Muscle of leg (tissue), 11 donors: ENCODE measurements around the gene LOXL4. TPM values are rescaled to one million over a fixed set of nuclear protein-coding genes. Genes with fewer than 3 reads are reported as not detected.

Source experiments
- DNase-seq: peaks from one replicate; pipeline ENCODE4 v3.0.0; 2013
- H3K27ac ChIP-seq: one replicate; pipeline ENCODE4 v1.5.1; 2013; ENCODE audit warnings: mild to moderate bottlenecking, low read length, control low read depth
- H3K27me3 ChIP-seq: one replicate; pipeline ENCODE4 v1.6.1; 2013; ENCODE audit warnings: low read length; ENCODE audit not compliant: control insufficient read depth, insufficient read depth
- H3K36me3 ChIP-seq: one replicate; pipeline ENCODE4 v1.6.1; 2013; ENCODE audit warnings: low read length; ENCODE audit not compliant: control insufficient read depth, insufficient read depth
- H3K4me1 ChIP-seq: one replicate; pipeline ENCODE4 v1.6.1; 2013; ENCODE audit warnings: low read length; ENCODE audit not compliant: control insufficient read depth, insufficient read depth
- H3K4me3 ChIP-seq: one replicate; pipeline ENCODE4 v1.5.1; 2013; ENCODE audit warnings: low read length, control low read depth
- H3K9me3 ChIP-seq: replicated peaks from 2 replicates; pipeline ENCODE4 v1.6.1; 2013; ENCODE audit warnings: low read depth, low read length; ENCODE audit not compliant: control insufficient read depth
- WGBS: methylation state at CpG from one replicate; pipeline ENCODE4 v1.1.5; 2013; ENCODE audit warnings: missing lambda C conversion rate; ENCODE audit not compliant: insufficient coverage; 5-methylcytosine and 5-hydroxymethylcytosine counted together
- polyA plus RNA-seq, 8 donors: library from polyadenylated mRNA; unstranded; fragments of 120-200 nt; gene quantifications; one replicate each; pipeline versions ENCODE4 v1.2.1 to v1.2.3, GENCODE V29; 2013; ENCODE audit warnings: inconsistent platforms in 1 of 8, low replicate concordance in 1 of 8; ENCODE audit not compliant: insufficient read length in 8 of 8, insufficient read depth in 1 of 8
- total RNA-seq: library from RNA; stranded (reverse); fragments of 120-200 nt; gene quantifications from one replicate; pipeline ENCODE4 v1.2.4, GENCODE V29; 2013

The LOXL4 gene
- total and polyA plus RNA-seq, 9 donors: 6.4 to 11.8 (median 9.3) TPM

- peak; percentile 22 for DNase-seq
- Histone ChIP-seq H3K4me3 (no peak overlapping the region), H3K27me3 (peaks cover 4% of the 10 kb centered on the region), H3K36me3 (no peaks in the 10 kb centered on the region), H3K9me3 (no peaks in the 10 kb centered on the region), H3K4me1 (peaks cover 26% of the 10 kb centered on the region), H3K27ac (no peak overlapping the region)
- 0% methylated on average over 1 of the region's 4 CpGs for WGBS
These were observed 27.4 kb upstream of the LOXL4 start for GRCh38 chr10:98295401-98295811.

DNA sequence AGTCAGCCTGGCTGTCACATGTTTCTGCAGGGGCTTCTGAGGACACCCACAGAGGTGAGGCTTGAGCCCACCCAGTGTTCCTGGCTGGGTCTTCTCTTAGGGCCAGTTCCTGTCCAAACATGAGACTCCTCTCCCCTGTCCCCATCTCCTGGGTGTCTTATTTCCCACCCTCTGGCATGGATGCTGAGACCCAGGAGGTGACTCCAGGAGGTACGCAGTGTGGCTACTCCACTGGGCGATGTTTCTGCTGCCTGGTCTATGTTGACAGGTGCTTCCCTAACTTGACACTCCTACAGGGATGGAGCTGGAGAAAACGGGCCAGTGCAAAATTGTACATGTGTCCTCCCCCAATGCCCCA lies 26.3 kb upstream of the LOXL4 start:
- 52% methylated on average over 3 of the region's 3 CpGs for WGBS
- Histone ChIP-seq H3K36me3 (no peaks in the 10 kb centered on the region), H3K27me3 (peaks cover 4% of the 10 kb centered on the region), H3K9me3 (no peaks in the 10 kb centered on the region), H3K4me3 (no peak overlapping the region), H3K4me1 (peaks cover 26% of the 10 kb centered on the region), H3K27ac (no peak overlapping the region)
- no peak for DNase-seq

DNA sequence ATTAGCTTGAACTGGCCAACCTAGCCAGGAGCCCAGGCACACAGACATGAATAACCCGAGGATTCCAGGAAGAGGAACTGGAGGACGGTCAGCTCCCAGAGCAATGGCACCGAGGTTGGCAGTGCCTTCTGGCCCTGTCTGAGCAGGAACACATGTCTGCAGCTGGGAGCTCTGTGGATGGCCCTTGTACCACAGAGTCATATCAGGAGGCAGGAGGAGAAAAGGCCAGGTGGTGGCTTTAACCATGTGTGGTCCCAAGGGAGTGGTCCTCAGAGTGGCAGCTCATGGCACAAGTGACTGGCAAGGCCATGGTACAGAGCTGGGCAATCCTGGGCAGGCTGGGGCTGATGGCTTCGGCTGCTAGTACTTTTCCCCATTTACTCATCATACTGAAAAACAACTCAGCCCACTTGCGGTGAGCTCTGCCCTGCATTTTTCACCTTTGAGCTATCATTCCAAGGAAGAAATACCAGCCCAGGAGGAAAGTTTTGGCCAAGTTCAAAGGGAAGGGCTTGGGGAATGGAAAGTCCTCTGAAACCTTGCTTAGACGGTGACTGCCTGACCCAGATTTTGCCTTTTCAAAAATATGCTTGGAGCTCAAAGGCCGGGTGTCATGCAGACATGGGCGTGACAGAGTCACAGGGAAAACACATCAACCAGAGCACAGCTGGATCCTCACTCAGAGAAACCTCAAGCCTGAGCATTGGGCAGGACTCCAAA lies 25.7 kb upstream of the LOXL4 start:
- H3K4me3 ChIP-seq: no peak overlapping the region
- peaks cover 26% of the 10 kb centered on the region for H3K4me1 ChIP-seq
- H3K9me3 ChIP-seq: no peaks in the 10 kb centered on the region
- H3K36me3 ChIP-seq: no peaks in the 10 kb centered on the region
- H3K27me3 ChIP-seq: peaks cover 4% of the 10 kb centered on the region
- H3K27ac ChIP-seq: no peak overlapping the region
- WGBS: 41% methylated on average over 8 of the region's 8 CpGs
- peak; percentile 84 for DNase-seq

DNA sequence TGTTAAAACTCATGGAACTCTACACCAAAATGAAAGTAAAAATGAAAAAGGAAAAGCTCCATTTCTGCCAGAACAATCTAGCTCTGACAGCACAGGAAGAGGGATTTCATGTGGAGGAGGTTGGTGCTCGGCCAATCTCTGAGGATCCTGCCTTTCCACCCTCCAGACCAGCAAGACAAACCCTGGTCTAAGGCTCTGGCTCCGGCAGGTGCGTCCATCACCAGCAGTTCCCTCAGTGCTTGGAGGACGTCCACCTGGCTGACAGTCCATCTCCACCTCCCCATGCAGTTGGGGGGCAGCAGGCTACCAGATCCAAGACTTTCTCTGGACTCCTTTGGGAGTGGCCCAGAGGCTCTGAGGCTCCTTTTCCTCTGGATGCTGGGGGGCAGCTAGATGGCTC lies 25.0 kb upstream of the LOXL4 start:
- peak; percentile 60 for DNase-seq
- H3K4me3 ChIP-seq: no peak overlapping the region
- WGBS: 49% methylated on average over 3 of the region's 4 CpGs
- no peaks in the 10 kb centered on the region for H3K36me3 ChIP-seq
- peaks cover 4% of the 10 kb centered on the region for H3K27me3 ChIP-seq
- no peak overlapping the region for H3K27ac ChIP-seq
- H3K9me3 ChIP-seq: no peaks in the 10 kb centered on the region
- peaks cover 26% of the 10 kb centered on the region for H3K4me1 ChIP-seq

- H3K27ac ChIP-seq: no peak overlapping the region
- H3K9me3 ChIP-seq: no peaks in the 10 kb centered on the region
- no peaks in the 10 kb centered on the region for H3K36me3 ChIP-seq
- H3K4me1 ChIP-seq: peaks cover 24% of the 10 kb centered on the region
- WGBS: 83% methylated on average over 7 of the region's 10 CpGs
- no peak overlapping the region for H3K4me3 ChIP-seq
- no peaks in the 10 kb centered on the region for H3K27me3 ChIP-seq
- no peak for DNase-seq
These were observed 21.8 kb upstream of the LOXL4 start for GRCh38 chr10:98289802-98290209.

- no CpG with 5 or more reads among the region's 5 CpGs for WGBS
- Histone ChIP-seq H3K27ac (no peak overlapping the region), H3K36me3 (no peaks in the 10 kb centered on the region), H3K4me1 (peaks cover 5% of the 10 kb centered on the region), H3K9me3 (no peaks in the 10 kb centered on the region), H3K27me3 (no peaks in the 10 kb centered on the region), H3K4me3 (no peak overlapping the region)
- no peak for DNase-seq
These were observed 19.3 kb upstream of the LOXL4 start for GRCh38 chr10:98287321-98287720.

- no peak overlapping the region for H3K4me3 ChIP-seq
- no peak overlapping the region for H3K27ac ChIP-seq
- no peaks in the 10 kb centered on the region for H3K36me3 ChIP-seq
- 97% methylated on average over 8 of the region's 12 CpGs for WGBS
- no peaks in the 10 kb centered on the region for H3K27me3 ChIP-seq
- H3K4me1 ChIP-seq: peaks cover 5% of the 10 kb centered on the region
- H3K9me3 ChIP-seq: no peaks in the 10 kb centered on the region
- no peak for DNase-seq
These were observed 18.4 kb upstream of the LOXL4 start for GRCh38 chr10:98286419-98286818.

GRCh38 chr10:98285416-98285815 lies 17.4 kb upstream of the LOXL4 start:
- H3K4me1 ChIP-seq: peaks cover 5% of the 10 kb centered on the region
- no peak overlapping the region for H3K4me3 ChIP-seq
- no peaks in the 10 kb centered on the region for H3K9me3 ChIP-seq
- WGBS: 32% methylated on average over 2 of the region's 2 CpGs
- H3K27me3 ChIP-seq: no peaks in the 10 kb centered on the region
- no peak overlapping the region for H3K27ac ChIP-seq
- H3K36me3 ChIP-seq: no peaks in the 10 kb centered on the region
- DNase-seq: peak; percentile 47

- H3K36me3 ChIP-seq: no peaks in the 10 kb centered on the region
- no peak overlapping the region for H3K27ac ChIP-seq
- 80% methylated on average over 1 of the region's 3 CpGs for whole genome bisulfite sequencing
- H3K27me3 ChIP-seq: no peaks in the 10 kb centered on the region
- no peak overlapping the region for H3K4me3 ChIP-seq
- no peaks in the 10 kb centered on the region for H3K4me1 ChIP-seq
- H3K9me3 ChIP-seq: no peaks in the 10 kb centered on the region
- DNase-seq: no peak
These were observed 8.3 kb upstream of the LOXL4 start for GRCh38 chr10:98276311-98276710.

GRCh38 chr10:98274562-98274961 lies 6.6 kb upstream of the LOXL4 start:
- Histone ChIP-seq H3K9me3 (no peaks in the 10 kb centered on the region), H3K4me1 (peaks cover 8% of the 10 kb centered on the region), H3K36me3 (no peaks in the 10 kb centered on the region), H3K27me3 (no peaks in the 10 kb centered on the region), H3K4me3 (no peak overlapping the region), H3K27ac (no peak overlapping the region)
- DNase-seq: no peak
- WGBS: 90% methylated on average over 3 of the region's 3 CpGs
